Right lobe of liver (tissue), 4 donors: Measurements from ENCODE around the gene KSR2.

Source experiments
- CTCF ChIP-seq, 4 donors: fragments of 200-600 bp in 3 of 4; fragments of 450-650 bp in 1 of 4; IDR thresholded peaks; one replicate each; pipeline versions ENCODE4 v1.5.1 to v1.8.0; 2016 to 2022; ENCODE audit warnings: antibody characterized with exemption in 4 of 4, mild to moderate bottlenecking in 2 of 4
- POLR2A ChIP-seq: fragments of 450-650 bp; IDR thresholded peaks from one replicate; pipeline ENCODE4 v1.6.1; 2017; ENCODE audit warnings: antibody characterized with exemption, mild to moderate bottlenecking
- donor health status: DM: no; HTN: no; CAD: no.
- donor health status: DM: no; HTN: no; CAD: no.
- donor health status: DM: no; HTN: yes; CAD: no.

- TF ChIP-seq CTCF (IDR thresholded peaks at IDR 0.05) = no peak
- no peak for TF ChIP-seq POLR2A
Observed at GRCh38 chr12:117499759-117500485, 468.9 kb downstream of the KSR2 start.
